Measurements from ENCODE around the gene SPTLC1. TPM values are rescaled to one million over a fixed set of nuclear protein-coding genes. Genes with fewer than 3 reads are reported as not detected.
"Not testable (repeated sequence)": the region's sequence is repeated elsewhere in the genome, so short reads cannot be mapped to it uniquely, and the experiment has no call there.

SPTLC1 gene
- polyA plus RNA-seq, 1 donor (not counting 4 experiments of a cell fraction or from before 2014, with no cell fraction given), result 123 TPM

- H2AFZ ChIP-seq (ENCODE audit: control insufficient read depth, low read length); dilution Hi-C loops (cut with MboI; ENCODE audit: extremely low pct_ligation_motif_present, low sequenced_read_pairs): not testable (repeated sequence)
Measured at GRCh38 chr9:92153466-92154415, 38.5 kb upstream of the SPTLC1 start.

GRCh38 chr9:92151691-92152393 is 36.6 kb upstream of the SPTLC1 start:
- Histone ChIP-seq H3K4me2 (ENCODE audit: control insufficient read depth, extremely low read depth, insufficient read depth, low read depth, low read length) (peak overlapping the region; percentile 30), H3K4me1 (ENCODE audit: control insufficient read depth, extremely low read depth, insufficient read depth, low read length) (peaks cover 23% of the 10 kb centered on the region), H3K9me3 (ENCODE audit: control insufficient read depth, low read depth, low read length) (no peaks in the 10 kb centered on the region), H3K27ac (ENCODE audit: control insufficient read depth, insufficient read depth, low read length) (no peak overlapping the region), H3K36me3 (ENCODE audit: control insufficient read depth in 2 of 2, extremely low read depth in 1 of 2, insufficient read depth in 2 of 2, low read length in 2 of 2) (no peaks in the 10 kb centered on the region), H4K20me1 (ENCODE audit: control insufficient read depth, extremely low read depth, insufficient read depth, low read length) (no peaks in the 10 kb centered on the region), H3K9me1 (ENCODE audit: control insufficient read depth, extremely low read depth, insufficient read depth, low read length) (no peaks in the 10 kb centered on the region), H3K4me3 (ENCODE audit: control insufficient read depth in 2 of 3, extremely low read depth in 1 of 3, insufficient read depth in 2 of 3, low read depth in 1 of 3, low read length in 3 of 3) (no peak overlapping the region), H2AFZ (ENCODE audit: control insufficient read depth, low read length) (peak overlapping the region; percentile 20), H3K27me3 (ENCODE audit: control insufficient read depth, extremely low read depth, insufficient read depth, low read length) (no peaks in the 10 kb centered on the region), H3K79me2 (ENCODE audit: control insufficient read depth, insufficient read depth, low read length) (no peaks in the 10 kb centered on the region), H3K9ac (ENCODE audit: control insufficient read depth, extremely low read depth, insufficient read depth, low read length) (no peak overlapping the region)
- DNase-seq (ENCODE audit: low read depth, low spot score) (no peak), FAIRE-seq (peak; percentile 39)
- dilution Hi-C loops (cut with MboI; ENCODE audit: extremely low pct_ligation_motif_present, low sequenced_read_pairs), result no loop called here
- TF ChIP-seq CTCF (optimal IDR thresholded peaks at IDR 0.05 in 1 of 3, IDR thresholded peaks at IDR 0.05 in 1 of 3, conservative IDR thresholded peaks at IDR 0.05 in 1 of 3; ENCODE audit: extremely low read depth in 1 of 3, insufficient read depth in 2 of 3, low read length in 3 of 3) (no peak), EZH2 (IDR thresholded peaks at IDR 0.05; ENCODE audit: low read length) (no peak)

More at GRCh38 chr9:92153466-92154415, 38.5 kb upstream of the SPTLC1 start:
- not testable (repeated sequence) for H3K9ac ChIP-seq (ENCODE audit: control insufficient read depth, extremely low read depth, insufficient read depth, low read length); FAIRE-seq; DNase-seq (ENCODE audit: low read depth, low spot score); H3K36me3 ChIP-seq (ENCODE audit: control insufficient read depth in 2 of 2, extremely low read depth in 1 of 2, insufficient read depth in 2 of 2, low read length in 2 of 2); H3K9me1 ChIP-seq (ENCODE audit: control insufficient read depth, extremely low read depth, insufficient read depth, low read length); H3K9me3 ChIP-seq (ENCODE audit: control insufficient read depth, low read depth, low read length); H3K79me2 ChIP-seq (ENCODE audit: control insufficient read depth, insufficient read depth, low read length); H3K27me3 ChIP-seq (ENCODE audit: control insufficient read depth, extremely low read depth, insufficient read depth, low read length); H3K27ac ChIP-seq (ENCODE audit: control insufficient read depth, insufficient read depth, low read length); H4K20me1 ChIP-seq (ENCODE audit: control insufficient read depth, extremely low read depth, insufficient read depth, low read length); H3K4me3 ChIP-seq (ENCODE audit: control insufficient read depth in 2 of 3, extremely low read depth in 1 of 3, insufficient read depth in 2 of 3, low read depth in 1 of 3, low read length in 3 of 3); H3K4me2 ChIP-seq (ENCODE audit: control insufficient read depth, extremely low read depth, insufficient read depth, low read depth, low read length)
- peaks cover 15% of the 10 kb centered on the region for H3K4me1 ChIP-seq (ENCODE audit: control insufficient read depth, extremely low read depth, insufficient read depth, low read length)

- H3K27ac ChIP-seq (ENCODE audit: control insufficient read depth, insufficient read depth, low read length); H3K4me2 ChIP-seq (ENCODE audit: control insufficient read depth, extremely low read depth, insufficient read depth, low read depth, low read length); H3K4me3 ChIP-seq (ENCODE audit: control insufficient read depth in 2 of 3, extremely low read depth in 1 of 3, insufficient read depth in 2 of 3, low read depth in 1 of 3, low read length in 3 of 3); H3K27me3 ChIP-seq (ENCODE audit: control insufficient read depth, extremely low read depth, insufficient read depth, low read length); H3K36me3 ChIP-seq (ENCODE audit: control insufficient read depth in 2 of 2, extremely low read depth in 1 of 2, insufficient read depth in 2 of 2, low read length in 2 of 2); H3K9me3 ChIP-seq (ENCODE audit: control insufficient read depth, low read depth, low read length); H2AFZ ChIP-seq (ENCODE audit: control insufficient read depth, low read length); H4K20me1 ChIP-seq (ENCODE audit: control insufficient read depth, extremely low read depth, insufficient read depth, low read length); dilution Hi-C loops (cut with MboI; ENCODE audit: extremely low pct_ligation_motif_present, low sequenced_read_pairs); H3K9me1 ChIP-seq (ENCODE audit: control insufficient read depth, extremely low read depth, insufficient read depth, low read length); DNase-seq (ENCODE audit: low read depth, low spot score); H3K9ac ChIP-seq (ENCODE audit: control insufficient read depth, extremely low read depth, insufficient read depth, low read length); H3K79me2 ChIP-seq (ENCODE audit: control insufficient read depth, insufficient read depth, low read length): not testable (repeated sequence)
- FAIRE-seq, result peak; percentile 29
- peaks cover 27% of the 10 kb centered on the region for H3K4me1 ChIP-seq (ENCODE audit: control insufficient read depth, extremely low read depth, insufficient read depth, low read length)
Measured at GRCh38 chr9:92150501-92151470, 35.6 kb upstream of the SPTLC1 start.
